ENCODE data around the gene ING2. TPM values are rescaled to one million over a fixed set of nuclear protein-coding genes. Genes with fewer than 3 reads are reported as not detected.

ING2 gene
- total and polyA plus RNA-seq, 7 donors: 6.3 to 35.1 (median 13.6) TPM

- Histone ChIP-seq H3K36me3 (ENCODE audit: insufficient read depth in 1 of 2, low read depth in 1 of 2) (no peaks in the 10 kb centered on the region), H3K4me3 (no peak overlapping the region), H3K27ac (no peak overlapping the region), H3K9me3 (no peaks in the 10 kb centered on the region), H3K27me3 (ENCODE audit: insufficient read depth in 3 of 3, low read length in 2 of 3) (no peaks in the 10 kb centered on the region), H3K4me1 (no peaks in the 10 kb centered on the region)
- intact Hi-C loops (cut with DNase I): no loop called here
- no peak for DNase-seq
- WGBS, 3 donors: 69 to 77% (median 76%) methylated on average over 8 of the region's 8 CpGs
- no peak for TF ChIP-seq CTCF (IDR thresholded peaks at IDR 0.05)
- no peak for ATAC-seq
Measured at GRCh38 chr4:183554878-183555585, 50.2 kb downstream of the ING2 start.

- no peaks in the 10 kb centered on the region for H3K36me3 ChIP-seq (ENCODE audit: insufficient read depth in 1 of 2, low read depth in 1 of 2)
- no peak overlapping the region for H3K4me3 ChIP-seq
- 66 to 78% (median 68%) methylated on average over 3 of the region's 3 CpGs for WGBS, 3 donors
- H3K4me1 ChIP-seq: no peaks in the 10 kb centered on the region
- intact Hi-C loops (cut with DNase I): no loop called here
- H3K27ac ChIP-seq: no peak overlapping the region
- ATAC-seq (no peak), DNase-seq (no peak)
- H3K27me3 ChIP-seq (ENCODE audit: insufficient read depth in 3 of 3, low read length in 2 of 3): no peaks in the 10 kb centered on the region
- no peak for TF ChIP-seq CTCF (IDR thresholded peaks at IDR 0.05)
- H3K9me3 ChIP-seq: no peaks in the 10 kb centered on the region
Measured at GRCh38 chr4:183556947-183557346, 52.1 kb downstream of the ING2 start.

GRCh38 chr4:183557611-183558010 lies 52.8 kb downstream of the ING2 start:
- ATAC-seq: no peak
- Histone ChIP-seq H3K9me3 (no peaks in the 10 kb centered on the region), H3K27ac (no peak overlapping the region), H3K4me3 (no peak overlapping the region), H3K36me3 (ENCODE audit: insufficient read depth in 1 of 2, low read depth in 1 of 2) (no peaks in the 10 kb centered on the region), H3K4me1 (no peaks in the 10 kb centered on the region), H3K27me3 (ENCODE audit: insufficient read depth in 3 of 3, low read length in 2 of 3) (no peaks in the 10 kb centered on the region)
- no peak for DNase-seq
- 89 to 93% (median 90%) methylated on average over 6 of the region's 6 CpGs for WGBS, 3 donors
- intact Hi-C loops (cut with DNase I): no loop called here
- no peak for TF ChIP-seq CTCF (IDR thresholded peaks at IDR 0.05)

- no peaks in the 10 kb centered on the region for H3K27me3 ChIP-seq (ENCODE audit: insufficient read depth in 3 of 3, low read length in 2 of 3)
- H3K27ac ChIP-seq: no peak overlapping the region
- H3K4me3 ChIP-seq: no peak overlapping the region
- intact Hi-C loops (cut with DNase I): no loop called here
- no peak for ATAC-seq
- WGBS, 3 donors: 77 to 82% (median 79%) methylated on average over 12 of the region's 12 CpGs
- H3K36me3 ChIP-seq (ENCODE audit: insufficient read depth in 1 of 2, low read depth in 1 of 2): no peaks in the 10 kb centered on the region
- no peak for TF ChIP-seq CTCF (IDR thresholded peaks at IDR 0.05)
- no peaks in the 10 kb centered on the region for H3K9me3 ChIP-seq
- H3K4me1 ChIP-seq: no peaks in the 10 kb centered on the region
- DNase-seq: no peak
Measured at GRCh38 chr4:183558873-183559272, 54.0 kb downstream of the ING2 start.

GRCh38 chr4:183561905-183562304 lies 57.0 kb downstream of the ING2 start:
- H3K27me3 ChIP-seq (ENCODE audit: insufficient read depth in 3 of 3, low read length in 2 of 3): no peaks in the 10 kb centered on the region
- no peaks in the 10 kb centered on the region for H3K9me3 ChIP-seq
- no peaks in the 10 kb centered on the region for H3K4me1 ChIP-seq
- no peak for ATAC-seq
- no peak for DNase-seq
- TF ChIP-seq CTCF (IDR thresholded peaks at IDR 0.05): no peak
- no peak overlapping the region for H3K27ac ChIP-seq
- no peaks in the 10 kb centered on the region for H3K36me3 ChIP-seq (ENCODE audit: insufficient read depth in 1 of 2, low read depth in 1 of 2)
- 37 to 62% (median 46%) methylated on average over 4 of the region's 4 CpGs for WGBS, 3 donors
- intact Hi-C loops (cut with DNase I): no loop called here
- H3K4me3 ChIP-seq: no peak overlapping the region

Data from psoas muscle (tissue), 8 donors.